A673 (cell line): ENCODE results near the gene WLS. TPM values are rescaled to one million over a fixed set of nuclear protein-coding genes. Genes with fewer than 3 reads are reported as not detected.

ENCODE experiments used
- BruUV-seq: library from RNA; stranded (reverse); fragments of 400-500 nt; replicated peaks from 2 replicates; lab custom pipeline; 2021; lab: Mats Ljungman, UMichigan
- CTCF ChIA-PET: fragments of 300-600 bp; sonication (Branson Sonifier 250); formaldehyde crosslinking; loops from one replicate; lab custom pipeline; 2022; ENCODE audit warnings: antibody characterized with exemption; lab: Charles Lee
- POLR2A ChIA-PET: fragments of 300-600 bp; sonication (Branson Sonifier 250); formaldehyde crosslinking; loops from one replicate; lab custom pipeline; 2022; ENCODE audit warnings: antibody characterized with exemption; ENCODE audit not compliant: low non-redundant PET; lab: Charles Lee
- DNase-seq: peaks from one replicate; pipeline ENCODE4 v3.0.0-alpha.2; 2015; ENCODE audit warnings: low spot score
- H3K27ac ChIP-seq: fragments of 200-600 bp; sonication (generic); 2 replicates; pipeline ENCODE4 v1.5.1; 2016; ENCODE audit warnings: mixed run types, low read depth, mild to moderate bottlenecking, mixed read lengths, antibody characterized with exemption, low read length; ENCODE audit not compliant: poor library complexity, severe bottlenecking
- H3K27me3 ChIP-seq: fragments of 200-600 bp; sonication (generic); replicated peaks from 2 replicates; pipeline ENCODE4 v1.6.1; 2017; ENCODE audit warnings: mixed run types, low read depth, mild to moderate bottlenecking, mixed read lengths, antibody characterized with exemption, low read length; ENCODE audit not compliant: insufficient read depth, poor library complexity
- H3K36me3 ChIP-seq: fragments of 200-600 bp; sonication (generic); 2 replicates; pipeline ENCODE4 v1.6.1; 2016; ENCODE audit warnings: mixed run types, mild to moderate bottlenecking, mixed read lengths, antibody characterized with exemption, low read length; ENCODE audit not compliant: insufficient read depth, poor library complexity, severe bottlenecking
- H3K4me1 ChIP-seq: fragments of 200-600 bp; sonication (generic); 2 replicates; pipeline ENCODE4 v1.6.1; 2017; ENCODE audit warnings: mixed run types, mild to moderate bottlenecking, mixed read lengths, antibody characterized with exemption, low read length; ENCODE audit not compliant: insufficient read depth, poor library complexity, severe bottlenecking
- H3K4me3 ChIP-seq: fragments of 200-600 bp; sonication (generic); 2 replicates; pipeline ENCODE4 v1.5.1; 2016; ENCODE audit warnings: low read depth, mixed run types, mild to moderate bottlenecking, mixed read lengths, low read length; ENCODE audit not compliant: poor library complexity, severe bottlenecking
- H3K9me3 ChIP-seq: fragments of 200-600 bp; sonication (generic); 2 replicates; pipeline ENCODE4 v1.6.1; 2016; ENCODE audit warnings: mixed run types, low read depth, mild to moderate bottlenecking, mixed read lengths, antibody characterized with exemption, low read length; ENCODE audit not compliant: poor library complexity, severe bottlenecking
- EZH2 ChIP-seq: fragments of 200-600 bp; sonication (generic); IDR thresholded peaks from 2 replicates; pipeline ENCODE4 v1.6.1; 2017; ENCODE audit warnings: borderline replicate concordance, low read depth, mild to moderate bottlenecking, mixed read lengths, antibody characterized with exemption, low read length; ENCODE audit not compliant: poor library complexity, severe bottlenecking
- intact Hi-C: fragments of 100-400 bp; cut with micrococcal nuclease; formaldehyde crosslinking; loops from one replicate; pipeline ENCODE4 v1.10.0; 2022; ENCODE audit not compliant: unreplicated experiment
- total RNA-seq: library from RNA; stranded (reverse); gene quantifications from 2 replicates; pipeline ENCODE4 v1.2.3, GENCODE V29; 2021
- TF ChIP-seq, protein P1 (sequence below): fragments of 300-800, 200-600 bp; sonication (generic); conservative IDR thresholded peaks from 2 replicates; pipeline ENCODE4 v1.5.1; 2017; ENCODE audit warnings: low read depth, mild to moderate bottlenecking, antibody characterized with exemption, low read length, moderate library complexity, mixed read lengths

Gene WLS
- total RNA-seq, 1 experiment from 2014 or later: 144 TPM

GRCh38 chr1:68225781-68226180 is 6.5 kb downstream of the WLS start:
- no peak for DNase-seq
- Histone ChIP-seq H3K27ac (no peak overlapping the region), H3K36me3 (no peaks in the 10 kb centered on the region), H3K4me3 (no peak overlapping the region), H3K9me3 (no peaks in the 10 kb centered on the region), H3K4me1 (peaks cover 44% of the 10 kb centered on the region), H3K27me3 (no peaks in the 10 kb centered on the region)
- ChIA-PET POLR2A (no interaction called here), CTCF (no interaction called here)
- BruUV-seq: no TSS peak
- TF ChIP-seq, protein P1, sequence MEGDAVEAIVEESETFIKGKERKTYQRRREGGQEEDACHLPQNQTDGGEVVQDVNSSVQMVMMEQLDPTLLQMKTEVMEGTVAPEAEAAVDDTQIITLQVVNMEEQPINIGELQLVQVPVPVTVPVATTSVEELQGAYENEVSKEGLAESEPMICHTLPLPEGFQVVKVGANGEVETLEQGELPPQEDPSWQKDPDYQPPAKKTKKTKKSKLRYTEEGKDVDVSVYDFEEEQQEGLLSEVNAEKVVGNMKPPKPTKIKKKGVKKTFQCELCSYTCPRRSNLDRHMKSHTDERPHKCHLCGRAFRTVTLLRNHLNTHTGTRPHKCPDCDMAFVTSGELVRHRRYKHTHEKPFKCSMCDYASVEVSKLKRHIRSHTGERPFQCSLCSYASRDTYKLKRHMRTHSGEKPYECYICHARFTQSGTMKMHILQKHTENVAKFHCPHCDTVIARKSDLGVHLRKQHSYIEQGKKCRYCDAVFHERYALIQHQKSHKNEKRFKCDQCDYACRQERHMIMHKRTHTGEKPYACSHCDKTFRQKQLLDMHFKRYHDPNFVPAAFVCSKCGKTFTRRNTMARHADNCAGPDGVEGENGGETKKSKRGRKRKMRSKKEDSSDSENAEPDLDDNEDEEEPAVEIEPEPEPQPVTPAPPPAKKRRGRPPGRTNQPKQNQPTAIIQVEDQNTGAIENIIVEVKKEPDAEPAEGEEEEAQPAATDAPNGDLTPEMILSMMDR: no peak
- TF ChIP-seq EZH2: no peak
- intact Hi-C loops: no loop called here

- DNase-seq: no peak
- intact Hi-C loops: no loop called here
- Histone ChIP-seq H3K4me3 (no peak overlapping the region), H3K27me3 (no peaks in the 10 kb centered on the region), H3K36me3 (no peaks in the 10 kb centered on the region), H3K27ac (no peak overlapping the region), H3K9me3 (no peaks in the 10 kb centered on the region), H3K4me1 (peaks cover 34% of the 10 kb centered on the region)
- BruUV-seq: no TSS peak
- ChIA-PET CTCF (no interaction called here), POLR2A (interaction anchor here (0.6 kb wide), 1 partner anchor 9 kb away, joined by 5 read pairs; no protein-coding TSS in a partner anchor)
- TF ChIP-seq EZH2: no peak
- TF ChIP-seq, protein P1: no peak
Observed at GRCh38 chr1:68223687-68224086, 8.6 kb downstream of the WLS start.

- peaks cover 29% of the 10 kb centered on the region for H3K4me1 ChIP-seq
- POLR2A ChIA-PET: no interaction called here
- no TSS peak for BruUV-seq
Observed at GRCh38 chr1:68221980-68222373, 10.3 kb downstream of the WLS start.

More at GRCh38 chr1:68221980-68222373, 10.3 kb downstream of the WLS start:
- Histone ChIP-seq H3K27ac (no peak overlapping the region), H3K27me3 (no peaks in the 10 kb centered on the region), H3K4me3 (no peak overlapping the region), H3K9me3 (no peaks in the 10 kb centered on the region), H3K36me3 (no peaks in the 10 kb centered on the region)
- TF ChIP-seq, protein P1: no peak
- TF ChIP-seq EZH2: no peak
- DNase-seq: no peak
- intact Hi-C loops: no loop called here
- CTCF ChIA-PET: no interaction called here
